Liver (tissue), 9 donors: ENCODE measurements around the gene HHLA2. TPM values are rescaled to one million over a fixed set of nuclear protein-coding genes. Genes with fewer than 3 reads are reported as not detected.

Source experiments
- DNase-seq: peaks from one replicate; pipeline ENCODE4 v3.0.0-alpha.2; 2017; ENCODE audit warnings: low spot score
- H3K27ac ChIP-seq, 2 donors: one replicate each; pipeline ENCODE4 v1.7.0; 2013; ENCODE audit warnings: inconsistent platforms in 2 of 2, low read length in 2 of 2, control low read depth in 1 of 2, low read depth in 1 of 2, mild to moderate bottlenecking in 1 of 2
- H3K27me3 ChIP-seq, 4 donors: one replicate each; pipeline versions ENCODE4 v1.6.1 to v1.7.0; 2013; ENCODE audit warnings: low read length in 3 of 4, inconsistent platforms in 1 of 4, mild to moderate bottlenecking in 1 of 4, moderate library complexity in 1 of 4; ENCODE audit not compliant: control insufficient read depth in 4 of 4, insufficient read depth in 4 of 4
- H3K36me3 ChIP-seq, 4 donors: one replicate each; pipeline versions ENCODE4 v1.6.1 to v1.7.0; 2013; ENCODE audit warnings: low read length in 3 of 4, mild to moderate bottlenecking in 3 of 4, low read depth in 1 of 4, moderate library complexity in 1 of 4; ENCODE audit not compliant: control insufficient read depth in 4 of 4, insufficient read depth in 3 of 4
- H3K4me1 ChIP-seq, 4 donors: one replicate each; pipeline versions ENCODE4 v1.6.1 to v1.7.0; 2013; ENCODE audit warnings: low read length in 3 of 4, mild to moderate bottlenecking in 3 of 4, moderate library complexity in 1 of 4; ENCODE audit not compliant: control insufficient read depth in 4 of 4, insufficient read depth in 4 of 4
- H3K4me3 ChIP-seq, 3 donors: one replicate each; pipeline versions ENCODE4 v1.6.1 to v1.7.0; 2013; ENCODE audit warnings: low read length in 3 of 3, control low read depth in 1 of 3, low read depth in 1 of 3, mild to moderate bottlenecking in 1 of 3
- H3K9ac ChIP-seq, 2 donors: one replicate each; pipeline ENCODE4 v1.7.0; 2013; ENCODE audit warnings: low read length in 2 of 2, mild to moderate bottlenecking in 2 of 2, moderate library complexity in 2 of 2, control low read depth in 1 of 2, low read depth in 1 of 2
- H3K9me3 ChIP-seq, 4 donors: one replicate each; pipeline versions ENCODE4 v1.6.1 to v1.7.0; 2013; ENCODE audit warnings: low read length in 3 of 4; ENCODE audit not compliant: control insufficient read depth in 4 of 4
- ATF3 ChIP-seq: IDR thresholded peaks from 2 replicates; pipeline ENCODE4 v1.6.1; 2016; ENCODE audit warnings: antibody characterized with exemption
- EGR1 ChIP-seq, 2 donors: IDR thresholded peaks; 2 replicates each; pipeline ENCODE4 v1.6.1; 2016 to 2018; ENCODE audit warnings: antibody characterized with exemption in 2 of 2, low read depth in 2 of 2
- FOXA1 ChIP-seq: IDR thresholded peaks from 2 replicates; pipeline ENCODE4 v1.6.1; 2016; ENCODE audit warnings: antibody characterized with exemption
- FOXA2 ChIP-seq: IDR thresholded peaks from 2 replicates; pipeline ENCODE4 v1.6.1; 2016; ENCODE audit warnings: antibody characterized with exemption
- GABPA ChIP-seq, 2 donors: IDR thresholded peaks in 1 of 2; conservative IDR thresholded peaks in 1 of 2; 2 replicates each; pipeline ENCODE4 v1.6.1; 2016; ENCODE audit warnings: antibody characterized with exemption in 2 of 2, mild to moderate bottlenecking in 1 of 2, moderate library complexity in 1 of 2
- HNF4A ChIP-seq, 2 donors: conservative IDR thresholded peaks; 2 replicates each; pipeline ENCODE4 v1.6.1; 2016; ENCODE audit warnings: antibody characterized with exemption in 2 of 2, mild to moderate bottlenecking in 2 of 2
- JUND ChIP-seq, 2 donors: IDR thresholded peaks; 2 replicates each; pipeline ENCODE4 v1.6.1; 2016; ENCODE audit warnings: antibody characterized with exemption in 2 of 2
- NR2F2 ChIP-seq: IDR thresholded peaks from 2 replicates; pipeline ENCODE4 v1.6.1; 2016; ENCODE audit warnings: antibody characterized with exemption
- RAD21 ChIP-seq, 2 donors: IDR thresholded peaks; 2 replicates each; pipeline ENCODE4 v1.6.1; 2016; ENCODE audit warnings: antibody characterized with exemption in 2 of 2, mild to moderate bottlenecking in 2 of 2
- REST ChIP-seq: IDR thresholded peaks from 2 replicates; pipeline ENCODE4 v1.6.1; 2016; ENCODE audit warnings: antibody characterized with exemption, mild to moderate bottlenecking
- RXRA ChIP-seq, 2 donors: IDR thresholded peaks; 2 replicates each; pipeline ENCODE4 v1.6.1; 2017 to 2018; ENCODE audit warnings: antibody characterized with exemption in 2 of 2, mild to moderate bottlenecking in 1 of 2
- SP1 ChIP-seq: IDR thresholded peaks from 2 replicates; pipeline ENCODE4 v1.6.1; 2018; ENCODE audit warnings: antibody characterized with exemption, mild to moderate bottlenecking
- TAF1 ChIP-seq: conservative IDR thresholded peaks from 2 replicates; pipeline ENCODE4 v1.6.1; 2016; ENCODE audit warnings: antibody characterized with exemption, mild to moderate bottlenecking
- YY1 ChIP-seq: IDR thresholded peaks from 2 replicates; pipeline ENCODE4 v1.6.1; 2016; ENCODE audit warnings: antibody characterized with exemption, mild to moderate bottlenecking
- WGBS: extraction: QIAGEN DNeasy Blood & Tissue Kit; methylation state at CpG from one replicate; pipeline ENCODE4 v1.1.7; 2013; 5-methylcytosine and 5-hydroxymethylcytosine counted together
- polyA plus RNA-seq, 2 donors: library from polyadenylated mRNA; stranded (reverse) in 1 of 2; unstranded in 1 of 2; fragments of 200-250 nt in 1 of 2; fragments of >200 nt in 1 of 2; fragmentation: Nextera tagmentation in 1 of 2; extraction: Ambion mirVana in 1 of 2; gene quantifications; one replicate each; pipeline versions ENCODE4 v1.2.1 to v1.2.3, GENCODE V29; 2013 to 2015
- total RNA-seq, 2 donors: library from RNA; depleted of rRNA; stranded (reverse); fragments of >200 nt; gene quantifications; one replicate each; pipeline ENCODE4 v1.2.3, GENCODE V29; 2014
- TF ChIP-seq, protein P1 (sequence below): IDR thresholded peaks from 2 replicates; pipeline ENCODE4 v1.6.1; 2016; ENCODE audit warnings: antibody characterized with exemption
- TF ChIP-seq, protein P2 (sequence below): IDR thresholded peaks from 2 replicates; pipeline ENCODE4 v1.6.1; 2016; ENCODE audit warnings: antibody characterized with exemption
- TF ChIP-seq, protein P3 (sequence below): fragments of 150-350 bp; IDR thresholded peaks from 2 replicates; pipeline ENCODE4 v1.5.1; 2017; ENCODE audit warnings: improper control_type of control experiment, low read depth, low read length; ENCODE audit not compliant: missing input control
- donor health status: healthy.
- donor health status: healthy.
- donor health status: healthy.
- donor health status: healthy.
- donor health status: healthy.

Gene HHLA2
- total and polyA plus RNA-seq, 4 donors = 0.07 to 0.14 TPM; not detected in 2

DNA sequence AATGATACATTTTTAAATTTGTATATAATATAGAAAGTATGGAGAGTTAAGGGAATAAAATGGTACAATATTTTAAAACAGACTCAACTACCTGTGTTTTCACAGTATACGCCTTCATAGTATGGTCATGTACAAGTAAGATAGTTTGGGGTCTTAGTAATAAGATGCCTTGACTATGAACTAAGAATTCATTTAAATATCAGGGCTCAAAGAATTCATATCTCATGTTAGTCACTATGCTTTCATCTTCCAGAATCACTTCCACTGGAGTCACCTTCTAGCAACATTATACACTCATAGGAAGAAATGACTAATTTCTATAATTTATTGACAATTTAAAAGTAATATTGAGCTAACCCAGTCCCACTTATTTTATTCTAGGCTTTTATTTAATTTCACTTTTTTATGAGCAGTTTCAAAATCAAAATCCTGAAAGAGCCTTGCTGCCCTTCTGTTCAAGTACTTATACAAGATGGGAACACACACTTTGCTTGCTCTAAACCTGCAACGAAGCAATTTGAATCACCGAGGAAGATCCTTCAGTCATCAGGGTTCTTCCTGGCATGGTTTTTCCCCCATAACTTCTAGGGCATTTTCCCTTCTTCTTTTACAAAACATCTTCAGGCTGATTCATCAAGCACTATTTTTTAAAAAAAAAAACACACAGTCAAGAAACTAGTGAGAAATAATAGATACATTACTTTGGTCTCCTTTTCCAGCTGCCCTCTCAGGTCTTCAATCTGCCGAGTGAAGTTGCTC, 119.9 kb downstream of the HHLA2 start:
- 89% methylated on average over 4 of the region's 4 CpGs for WGBS
- Histone ChIP-seq H3K9ac (no peak overlapping the region), H3K36me3 (no peaks in the 10 kb centered on the region), H3K4me1 (no peaks in the 10 kb centered on the region), H3K9me3 (no peaks in the 10 kb centered on the region), H3K27ac (no peak overlapping the region), H3K4me3 (no peak overlapping the region), H3K27me3 (no peaks in the 10 kb centered on the region)
- no peak for DNase-seq
- TF ChIP-seq TAF1 (no peak), EGR1 (IDR thresholded peaks at IDR 0.05; ENCODE audit: low read depth in 2 of 2) (no peak), RAD21 (IDR thresholded peaks at IDR 0.05) (no peak), REST (no peak), ATF3 (no peak), SP1 (no peak), JUND (IDR thresholded peaks at IDR 0.05) (no peak), YY1 (no peak), FOXA1 (no peak), FOXA2 (no peak), GABPA (IDR thresholded peaks at IDR 0.05 in 1 of 2, conservative IDR thresholded peaks at IDR 0.05 in 1 of 2) (no peak), RXRA (IDR thresholded peaks at IDR 0.05) (no peak), HNF4A (conservative IDR thresholded peaks at IDR 0.05) (no peak)
- TF ChIP-seq, protein P1, sequence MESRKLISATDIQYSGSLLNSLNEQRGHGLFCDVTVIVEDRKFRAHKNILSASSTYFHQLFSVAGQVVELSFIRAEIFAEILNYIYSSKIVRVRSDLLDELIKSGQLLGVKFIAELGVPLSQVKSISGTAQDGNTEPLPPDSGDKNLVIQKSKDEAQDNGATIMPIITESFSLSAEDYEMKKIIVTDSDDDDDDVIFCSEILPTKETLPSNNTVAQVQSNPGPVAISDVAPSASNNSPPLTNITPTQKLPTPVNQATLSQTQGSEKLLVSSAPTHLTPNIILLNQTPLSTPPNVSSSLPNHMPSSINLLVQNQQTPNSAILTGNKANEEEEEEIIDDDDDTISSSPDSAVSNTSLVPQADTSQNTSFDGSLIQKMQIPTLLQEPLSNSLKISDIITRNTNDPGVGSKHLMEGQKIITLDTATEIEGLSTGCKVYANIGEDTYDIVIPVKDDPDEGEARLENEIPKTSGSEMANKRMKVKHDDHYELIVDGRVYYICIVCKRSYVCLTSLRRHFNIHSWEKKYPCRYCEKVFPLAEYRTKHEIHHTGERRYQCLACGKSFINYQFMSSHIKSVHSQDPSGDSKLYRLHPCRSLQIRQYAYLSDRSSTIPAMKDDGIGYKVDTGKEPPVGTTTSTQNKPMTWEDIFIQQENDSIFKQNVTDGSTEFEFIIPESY = no peak
- TF ChIP-seq, protein P2, sequence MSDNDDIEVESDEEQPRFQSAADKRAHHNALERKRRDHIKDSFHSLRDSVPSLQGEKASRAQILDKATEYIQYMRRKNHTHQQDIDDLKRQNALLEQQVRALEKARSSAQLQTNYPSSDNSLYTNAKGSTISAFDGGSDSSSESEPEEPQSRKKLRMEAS = no peak

- Histone ChIP-seq H3K36me3 (no peaks in the 10 kb centered on the region), H3K9ac (no peak overlapping the region), H3K9me3 (no peaks in the 10 kb centered on the region), H3K4me3 (no peak overlapping the region), H3K27me3 (no peaks in the 10 kb centered on the region), H3K4me1 (no peaks in the 10 kb centered on the region), H3K27ac (no peak overlapping the region)
- over 99% methylated on average over 2 of the region's 2 CpGs for WGBS
- no peak for DNase-seq
- TF ChIP-seq, protein P1 = no peak
- TF ChIP-seq GABPA (IDR thresholded peaks at IDR 0.05 in 1 of 2, conservative IDR thresholded peaks at IDR 0.05 in 1 of 2) = no peak
- no peak for TF ChIP-seq YY1
- no peak for TF ChIP-seq RAD21 (IDR thresholded peaks at IDR 0.05)
- no peak for TF ChIP-seq JUND (IDR thresholded peaks at IDR 0.05)
- TF ChIP-seq, protein P2 = no peak
- TF ChIP-seq, protein P3, sequence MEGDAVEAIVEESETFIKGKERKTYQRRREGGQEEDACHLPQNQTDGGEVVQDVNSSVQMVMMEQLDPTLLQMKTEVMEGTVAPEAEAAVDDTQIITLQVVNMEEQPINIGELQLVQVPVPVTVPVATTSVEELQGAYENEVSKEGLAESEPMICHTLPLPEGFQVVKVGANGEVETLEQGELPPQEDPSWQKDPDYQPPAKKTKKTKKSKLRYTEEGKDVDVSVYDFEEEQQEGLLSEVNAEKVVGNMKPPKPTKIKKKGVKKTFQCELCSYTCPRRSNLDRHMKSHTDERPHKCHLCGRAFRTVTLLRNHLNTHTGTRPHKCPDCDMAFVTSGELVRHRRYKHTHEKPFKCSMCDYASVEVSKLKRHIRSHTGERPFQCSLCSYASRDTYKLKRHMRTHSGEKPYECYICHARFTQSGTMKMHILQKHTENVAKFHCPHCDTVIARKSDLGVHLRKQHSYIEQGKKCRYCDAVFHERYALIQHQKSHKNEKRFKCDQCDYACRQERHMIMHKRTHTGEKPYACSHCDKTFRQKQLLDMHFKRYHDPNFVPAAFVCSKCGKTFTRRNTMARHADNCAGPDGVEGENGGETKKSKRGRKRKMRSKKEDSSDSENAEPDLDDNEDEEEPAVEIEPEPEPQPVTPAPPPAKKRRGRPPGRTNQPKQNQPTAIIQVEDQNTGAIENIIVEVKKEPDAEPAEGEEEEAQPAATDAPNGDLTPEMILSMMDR = no peak
- TF ChIP-seq RXRA (IDR thresholded peaks at IDR 0.05) = no peak
- TF ChIP-seq TAF1 = no peak
- no peak for TF ChIP-seq NR2F2
- no peak for TF ChIP-seq ATF3
- TF ChIP-seq HNF4A (conservative IDR thresholded peaks at IDR 0.05) = no peak
These were observed 124.6 kb downstream of the HHLA2 start for GRCh38 chr3:108420926-108421325.
